Dermis microvascular lymphatic vessel endothelial cell (primary cell): ENCODE measurements around the gene USB1. TPM values are rescaled to one million over a fixed set of nuclear protein-coding genes. Genes with fewer than 3 reads are reported as not detected.

Experiments
- DNase-seq, 2 donors: peaks; one replicate each; pipeline versions ENCODE4 v3.0.0 to v3.0.0-alpha.2; 2010; ENCODE audit warnings: low read depth in 2 of 2
- total RNA-seq: library from RNA; depleted of rRNA; stranded (reverse); fragments of >200 nt; gene quantifications from 2 replicates; pipeline ENCODE4 v1.2.1, GENCODE V29; 2014

USB1 gene
- total RNA-seq, 1 donor from 2014 or later, result 20.4 TPM

DNA sequence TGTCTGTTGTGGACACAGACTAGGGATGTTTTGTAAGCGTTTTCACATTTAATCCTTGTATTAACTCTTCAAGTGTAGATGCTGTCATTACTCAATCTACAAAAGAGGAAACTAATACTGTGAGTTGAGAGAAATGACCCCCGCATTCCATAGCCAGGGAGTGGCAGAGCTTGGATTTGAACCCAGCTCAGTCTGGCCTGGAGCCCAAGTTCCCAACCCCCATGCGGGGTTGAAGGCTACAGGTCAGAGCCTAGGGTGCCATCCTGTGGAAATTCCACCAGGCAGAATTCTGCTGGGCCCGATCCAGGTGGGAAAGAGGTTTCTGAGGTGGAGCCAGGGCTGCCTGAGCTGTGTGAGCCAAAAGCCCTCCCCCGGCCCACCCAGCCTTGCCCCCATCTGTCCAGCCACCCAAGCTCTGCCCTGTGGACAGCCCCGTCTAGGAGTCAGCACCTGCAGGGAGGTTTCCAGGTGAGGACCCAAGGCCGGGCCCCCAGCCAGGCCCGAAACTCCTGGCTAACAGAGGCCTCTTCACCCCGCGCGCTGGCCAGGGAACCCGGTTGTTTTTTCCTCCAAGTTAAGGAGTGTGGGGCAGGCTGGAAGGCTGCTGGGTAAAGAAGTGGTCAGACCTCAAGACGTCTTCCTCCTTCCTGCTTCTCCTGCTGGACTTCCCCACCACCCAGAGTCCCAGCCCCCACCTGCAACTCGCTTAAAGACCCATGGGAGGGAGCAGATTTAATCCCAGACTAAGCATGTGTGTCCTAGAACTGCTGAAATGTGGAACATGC, 30.0 kb downstream of the USB1 start:
- DNase-seq, result no peak

DNA sequence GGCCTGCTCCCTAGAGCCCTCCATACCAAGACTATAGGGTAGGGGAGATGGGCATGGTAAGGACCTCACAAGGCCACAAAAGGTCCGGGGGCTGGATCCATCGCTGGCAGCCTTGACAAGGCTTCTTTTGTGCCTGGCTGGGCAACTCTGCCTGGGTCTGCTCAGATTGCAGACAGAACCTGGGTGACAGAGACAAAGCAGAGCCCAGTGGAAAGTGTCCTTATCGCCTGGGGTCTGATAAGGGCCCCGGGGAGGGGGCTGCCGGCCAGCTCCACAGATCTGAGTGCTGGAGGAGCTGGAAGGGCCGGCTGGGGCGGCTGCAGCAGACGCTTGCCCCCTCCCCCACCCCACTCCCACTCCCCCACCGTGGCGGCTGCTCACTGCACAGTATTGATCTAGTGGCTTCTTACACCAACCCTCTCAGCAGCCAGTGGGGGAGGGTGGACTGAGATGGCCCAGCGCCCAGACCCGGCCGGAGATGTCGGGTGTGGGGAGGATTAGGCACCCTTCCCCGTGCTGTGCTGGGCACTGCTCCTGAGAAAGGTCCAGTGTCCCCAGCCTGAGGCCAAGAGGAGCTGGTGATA, 31.6 kb downstream of the USB1 start:
- no peak for DNase-seq

DNA sequence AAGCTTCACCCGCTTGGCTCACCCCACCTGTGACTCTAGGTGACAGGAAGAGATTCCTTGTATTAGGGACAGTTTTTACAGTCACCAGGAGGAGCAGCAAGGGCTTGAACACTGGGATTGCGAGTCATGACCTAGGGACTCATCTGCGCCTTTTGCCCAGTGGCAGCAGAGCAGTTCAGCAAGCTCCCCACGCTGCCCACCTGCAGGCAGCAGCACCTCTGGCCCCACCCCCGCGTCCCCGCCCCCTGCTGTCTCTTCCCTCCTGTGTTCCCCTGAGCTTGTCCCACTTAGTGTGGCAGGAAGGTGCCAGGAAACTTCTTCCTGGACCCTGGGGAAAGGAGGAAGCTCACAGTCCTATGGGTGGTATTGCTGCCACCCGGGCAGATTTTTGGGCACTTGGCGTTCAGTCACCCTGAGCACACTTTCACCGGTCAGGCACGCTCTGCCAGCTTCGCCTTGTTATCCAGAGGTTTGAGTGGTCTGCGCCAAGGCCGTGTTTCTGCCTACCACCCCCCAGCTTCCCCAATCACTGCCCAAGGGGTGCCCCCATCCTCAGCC, 33.0 kb downstream of the USB1 start:
- no peak for DNase-seq

DNA sequence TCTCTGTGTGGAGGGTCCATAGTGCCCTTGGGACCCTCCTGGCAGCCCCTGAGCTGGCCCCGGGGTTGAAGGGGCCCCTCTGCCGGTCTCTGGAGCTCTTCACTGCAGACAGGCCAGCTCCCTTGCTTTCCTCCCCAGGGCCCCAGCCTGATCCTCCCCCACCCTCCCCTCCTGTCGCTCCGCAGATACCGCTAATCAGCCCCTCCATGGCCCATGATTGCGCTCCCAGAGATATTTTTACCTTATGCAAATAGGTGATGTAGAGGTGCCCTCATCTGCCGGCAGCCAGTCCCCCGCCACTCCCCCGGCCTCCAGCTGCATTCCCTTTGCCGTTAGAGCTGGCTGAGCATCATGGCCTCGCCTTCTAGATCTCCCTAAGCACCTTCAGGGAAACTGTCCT, 33.6 kb downstream of the USB1 start:
- DNase-seq, result no peak

DNA sequence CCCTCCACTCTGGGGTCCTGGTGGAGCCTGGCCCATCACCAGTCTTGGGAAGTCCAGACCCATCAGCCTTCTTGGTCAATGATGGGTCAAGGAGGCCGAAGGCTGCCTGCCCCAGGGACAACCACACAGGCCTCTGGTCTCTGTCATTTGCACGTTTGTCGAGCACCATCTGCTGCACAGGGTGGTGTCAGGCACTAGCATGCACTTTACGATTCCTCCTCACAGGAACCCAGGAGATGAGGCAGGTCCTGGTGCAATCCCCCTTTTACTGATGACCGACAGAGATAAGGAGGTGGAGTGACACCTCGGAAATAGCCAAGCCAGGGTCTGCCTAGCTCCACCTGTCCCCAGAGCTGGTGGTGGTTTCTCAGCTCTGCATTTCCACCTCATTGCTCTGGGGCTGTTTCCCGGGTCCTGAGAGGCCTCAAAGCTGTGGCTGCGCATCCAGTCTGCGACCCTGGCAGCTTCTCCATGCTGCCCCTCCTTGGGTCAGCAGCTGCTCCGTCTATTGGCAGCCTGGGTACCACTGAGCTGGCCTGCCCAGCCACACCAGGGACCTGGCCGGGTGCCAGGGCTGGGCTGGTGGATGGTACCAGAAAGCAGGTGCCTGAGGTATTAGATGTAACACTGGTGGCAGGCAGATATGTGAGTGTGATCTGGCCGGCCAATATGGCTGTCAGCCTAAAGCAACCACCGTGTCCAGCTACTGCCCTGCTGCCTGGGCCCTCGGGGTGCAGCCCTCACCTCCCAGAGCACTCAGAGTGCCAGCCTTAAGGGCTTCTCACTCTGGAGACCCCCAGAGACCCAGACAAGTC, 34.4 kb downstream of the USB1 start:
- DNase-seq, result no peak

DNA sequence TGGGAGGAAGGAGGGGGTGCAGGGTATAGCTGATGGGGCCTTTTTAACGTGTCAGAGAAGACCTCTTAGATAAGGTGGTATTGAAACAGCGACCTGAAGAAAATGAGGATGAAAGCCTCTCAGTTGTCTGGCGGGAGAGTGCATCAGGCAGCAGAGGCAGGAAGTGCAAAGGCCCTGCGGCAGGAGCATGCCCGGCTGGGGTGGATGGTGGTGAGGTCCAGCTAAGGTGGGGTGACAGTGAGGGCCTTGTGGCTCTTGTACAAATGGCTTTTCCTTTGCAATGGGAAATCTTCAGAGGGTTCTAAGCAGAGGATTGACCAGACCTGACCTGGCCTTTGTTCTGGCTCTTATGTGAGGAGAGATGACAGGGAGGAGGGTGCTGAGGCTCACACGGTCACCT, 35.7 kb downstream of the USB1 start:
- no peak for DNase-seq

DNA sequence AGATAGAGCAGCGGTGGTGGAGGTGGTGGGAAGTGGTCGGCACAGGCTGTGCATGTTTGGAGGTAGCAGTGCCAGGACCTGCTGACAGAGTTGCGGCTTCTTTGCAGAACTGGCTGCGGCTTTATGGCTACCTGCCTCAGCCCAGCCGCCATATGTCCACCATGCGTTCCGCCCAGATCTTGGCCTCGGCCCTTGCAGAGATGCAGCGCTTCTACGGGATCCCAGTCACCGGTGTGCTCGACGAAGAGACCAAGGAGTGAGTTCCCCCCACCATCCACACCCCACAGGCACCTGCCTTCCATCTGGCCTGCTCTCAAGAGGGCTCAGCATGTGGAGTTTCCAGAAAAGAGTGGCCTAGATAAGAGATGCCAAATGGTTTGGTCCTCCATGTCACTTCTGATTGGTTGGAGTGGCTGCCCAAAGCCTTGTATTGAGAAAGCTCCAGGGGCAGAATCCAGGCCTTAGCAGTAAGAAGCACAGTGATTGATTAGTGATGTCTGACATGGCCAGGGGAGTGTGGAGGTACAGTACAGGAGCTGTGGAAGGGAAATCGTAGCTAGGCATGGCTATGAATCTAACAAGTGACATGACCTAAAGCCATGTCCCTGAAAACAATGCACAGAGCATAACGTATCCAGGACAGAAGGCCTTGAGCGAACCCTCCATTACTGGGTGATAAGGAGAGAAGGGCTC, 36.3 kb downstream of the USB1 start:
- no peak for DNase-seq

DNA sequence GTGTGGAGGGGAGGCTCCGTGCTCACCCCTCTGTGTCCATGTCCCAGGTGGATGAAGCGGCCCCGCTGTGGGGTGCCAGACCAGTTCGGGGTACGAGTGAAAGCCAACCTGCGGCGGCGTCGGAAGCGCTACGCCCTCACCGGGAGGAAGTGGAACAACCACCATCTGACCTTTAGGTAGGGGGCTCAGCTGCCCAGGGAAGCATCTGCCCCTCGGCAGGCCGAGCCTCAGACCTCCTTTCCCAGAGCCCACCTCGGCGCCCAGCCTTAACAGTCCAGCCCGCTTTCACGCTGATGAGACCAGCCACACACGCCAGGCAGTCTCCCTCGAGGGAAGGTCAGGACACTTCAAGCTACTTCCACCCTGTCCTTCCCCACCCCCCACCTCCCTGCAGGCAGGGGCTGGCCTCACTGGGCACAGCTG, 37.0 kb downstream of the USB1 start:
- DNase-seq, result no peak

DNA sequence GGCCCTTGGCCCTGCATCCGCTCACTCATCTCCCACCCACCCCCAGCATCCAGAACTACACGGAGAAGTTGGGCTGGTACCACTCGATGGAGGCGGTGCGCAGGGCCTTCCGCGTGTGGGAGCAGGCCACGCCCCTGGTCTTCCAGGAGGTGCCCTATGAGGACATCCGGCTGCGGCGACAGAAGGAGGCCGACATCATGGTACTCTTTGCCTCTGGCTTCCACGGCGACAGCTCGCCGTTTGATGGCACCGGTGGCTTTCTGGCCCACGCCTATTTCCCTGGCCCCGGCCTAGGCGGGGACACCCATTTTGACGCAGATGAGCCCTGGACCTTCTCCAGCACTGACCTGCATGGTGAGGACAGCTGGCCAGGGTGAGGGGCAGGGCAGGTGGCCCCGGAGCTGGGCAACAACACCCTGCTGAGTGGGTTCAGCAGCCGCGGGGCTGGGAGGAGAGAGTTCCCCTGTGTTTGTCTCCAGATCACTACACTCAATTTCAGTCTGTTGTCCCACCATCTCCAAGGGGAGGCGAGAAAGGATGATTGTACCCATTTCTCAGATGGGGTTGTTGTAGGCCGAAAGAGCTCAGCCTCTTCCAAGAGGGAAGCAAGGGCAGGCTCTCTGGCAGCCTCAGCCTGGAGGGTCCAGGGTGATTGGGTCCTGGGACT, 38.8 kb downstream of the USB1 start:
- no peak for DNase-seq

DNA sequence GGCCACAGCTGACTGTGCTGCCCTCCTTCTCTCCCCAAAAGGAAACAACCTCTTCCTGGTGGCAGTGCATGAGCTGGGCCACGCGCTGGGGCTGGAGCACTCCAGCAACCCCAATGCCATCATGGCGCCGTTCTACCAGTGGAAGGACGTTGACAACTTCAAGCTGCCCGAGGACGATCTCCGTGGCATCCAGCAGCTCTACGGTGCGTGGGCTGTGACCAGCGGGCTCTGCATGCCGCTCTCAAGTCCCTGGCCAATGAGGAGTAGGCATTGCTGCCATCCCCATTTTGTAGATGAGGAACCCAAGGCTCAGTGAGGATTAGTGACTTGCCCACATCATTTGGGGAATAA, 39.3 kb downstream of the USB1 start:
- no peak for DNase-seq

DNA sequence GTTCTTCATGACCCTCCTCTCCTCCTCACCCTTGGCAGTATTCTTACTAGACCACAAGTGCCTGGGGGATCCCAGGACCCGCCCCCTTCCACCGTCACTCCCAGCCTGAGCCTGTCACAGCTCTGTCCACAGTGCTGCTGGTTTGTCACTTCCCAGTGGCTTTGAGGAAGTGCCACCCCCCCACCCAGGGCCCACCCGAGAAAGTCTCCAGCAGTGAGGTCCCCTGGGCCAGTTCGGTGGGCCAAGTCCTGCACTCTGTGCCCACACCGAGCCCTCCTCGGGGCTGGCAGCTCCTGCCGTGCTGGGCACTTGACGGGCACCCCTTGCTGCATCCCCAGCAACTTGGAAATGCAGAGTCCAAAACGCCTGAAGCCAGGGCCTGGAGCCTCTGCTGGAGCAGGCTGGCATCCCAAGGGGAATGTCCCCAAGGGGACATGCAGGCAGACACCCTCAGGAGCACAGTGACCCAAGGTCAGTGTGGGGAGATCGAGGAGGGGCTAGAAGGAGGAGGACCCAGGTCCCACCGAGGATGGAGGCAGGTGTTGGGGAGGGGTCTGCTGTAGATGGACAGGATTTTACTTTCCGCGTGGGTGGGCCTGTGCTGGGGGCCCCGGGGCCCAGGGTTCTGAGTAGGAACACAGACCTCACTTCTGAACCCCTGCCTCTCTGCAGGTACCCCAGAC, 39.9 kb downstream of the USB1 start:
- no peak for DNase-seq

DNA sequence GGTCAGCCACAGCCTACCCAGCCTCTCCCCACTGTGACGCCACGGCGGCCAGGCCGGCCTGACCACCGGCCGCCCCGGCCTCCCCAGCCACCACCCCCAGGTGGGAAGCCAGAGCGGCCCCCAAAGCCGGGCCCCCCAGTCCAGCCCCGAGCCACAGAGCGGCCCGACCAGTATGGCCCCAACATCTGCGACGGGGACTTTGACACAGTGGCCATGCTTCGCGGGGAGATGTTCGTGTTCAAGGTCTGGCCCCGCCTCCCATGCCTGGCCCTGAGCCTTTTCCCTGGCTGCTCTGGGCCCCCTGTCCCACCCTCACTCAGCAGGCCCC, 40.4 kb downstream of the USB1 start:
- no peak for DNase-seq

DNA sequence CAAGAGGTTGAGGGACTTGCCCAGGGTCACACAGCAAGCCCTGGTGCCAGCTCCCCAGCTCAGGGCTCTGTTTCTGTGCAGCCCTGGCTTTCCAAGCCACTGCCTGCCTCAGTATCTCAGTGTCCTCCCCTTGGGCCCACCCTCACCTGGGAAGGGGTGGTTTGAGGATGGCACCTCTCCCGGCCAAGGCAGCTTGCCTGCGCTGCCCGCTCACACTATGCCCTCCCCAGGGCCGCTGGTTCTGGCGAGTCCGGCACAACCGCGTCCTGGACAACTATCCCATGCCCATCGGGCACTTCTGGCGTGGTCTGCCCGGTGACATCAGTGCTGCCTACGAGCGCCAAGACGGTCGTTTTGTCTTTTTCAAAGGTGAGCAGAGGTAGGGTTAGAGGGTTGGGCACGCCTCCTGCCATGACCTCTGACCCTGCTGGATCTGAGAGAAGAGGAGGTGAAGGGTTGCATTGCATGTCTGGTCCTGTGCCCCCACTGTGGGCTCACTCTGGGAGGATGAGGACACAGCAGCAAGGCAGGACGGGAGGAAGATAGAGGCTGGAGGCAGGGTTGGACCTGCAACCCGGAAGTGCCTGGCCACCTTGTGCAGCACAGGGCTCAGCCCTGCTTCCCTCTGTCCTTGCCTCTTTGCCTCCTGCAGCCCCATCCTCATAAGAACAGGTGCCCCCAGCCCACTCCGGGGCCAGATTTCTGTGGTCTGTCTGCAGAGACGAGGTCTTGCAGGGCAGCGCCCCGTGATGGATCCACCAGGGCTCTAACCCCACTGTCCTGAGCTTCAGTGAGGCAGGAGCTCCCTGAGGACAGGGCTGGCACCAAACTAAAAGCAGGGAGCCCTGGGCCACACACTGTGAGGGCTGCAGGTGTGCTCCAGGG, 41.0 kb downstream of the USB1 start:
- no peak for DNase-seq

DNA sequence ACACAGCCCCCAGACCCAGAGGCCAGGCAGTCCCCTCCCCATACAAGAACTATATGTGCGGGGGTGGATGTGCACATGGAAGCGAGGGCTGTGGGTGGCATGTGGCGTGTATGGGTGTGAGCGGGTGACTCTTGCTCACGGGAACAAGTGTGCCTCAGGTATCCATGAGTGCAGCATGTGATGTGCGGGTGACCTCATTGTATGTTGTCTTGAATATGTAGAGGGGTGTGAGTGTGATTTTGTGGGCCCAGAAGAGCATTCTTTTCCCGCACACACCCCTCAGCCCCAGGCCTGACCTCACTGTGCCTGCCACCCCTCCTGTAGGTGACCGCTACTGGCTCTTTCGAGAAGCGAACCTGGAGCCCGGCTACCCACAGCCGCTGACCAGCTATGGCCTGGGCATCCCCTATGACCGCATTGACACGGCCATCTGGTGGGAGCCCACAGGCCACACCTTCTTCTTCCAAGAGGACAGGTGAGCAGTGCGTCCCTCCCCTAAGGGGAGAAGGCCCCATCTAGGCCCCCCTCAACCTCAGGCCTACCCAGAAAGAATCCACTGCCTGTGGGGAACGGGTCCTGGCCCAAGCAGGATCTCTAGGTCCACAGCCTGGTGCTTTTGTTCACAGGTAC, 41.8 kb downstream of the USB1 start:
- no peak for DNase-seq

DNA sequence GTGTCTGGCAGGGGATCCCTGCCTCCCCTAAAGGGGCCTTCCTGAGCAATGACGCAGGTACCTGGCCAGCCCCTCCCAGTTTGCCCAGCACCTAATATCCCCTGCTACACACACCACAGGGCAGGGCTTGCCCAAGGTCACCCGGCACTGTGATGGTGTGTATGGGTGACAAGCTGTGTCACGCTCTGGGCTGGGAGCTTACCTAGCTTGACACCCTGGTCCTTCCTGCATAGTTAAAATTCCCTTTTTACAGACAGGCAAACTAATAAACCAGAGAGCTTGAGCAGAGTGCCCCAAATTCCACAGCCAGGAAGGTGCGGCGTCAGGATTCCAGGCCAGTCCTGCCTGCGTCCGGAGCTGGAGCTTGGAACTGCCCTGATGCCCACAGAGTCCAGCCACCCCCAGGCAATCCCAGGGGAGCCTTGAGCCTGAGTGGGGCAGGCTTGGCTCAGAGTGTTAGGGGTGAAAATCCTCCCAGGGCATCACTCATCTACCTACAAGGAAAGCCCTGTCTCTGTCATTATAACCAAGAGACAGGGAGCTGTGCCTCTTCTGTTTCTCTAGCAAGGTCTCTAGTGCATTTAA, 42.5 kb downstream of the USB1 start:
- no peak for DNase-seq

DNA sequence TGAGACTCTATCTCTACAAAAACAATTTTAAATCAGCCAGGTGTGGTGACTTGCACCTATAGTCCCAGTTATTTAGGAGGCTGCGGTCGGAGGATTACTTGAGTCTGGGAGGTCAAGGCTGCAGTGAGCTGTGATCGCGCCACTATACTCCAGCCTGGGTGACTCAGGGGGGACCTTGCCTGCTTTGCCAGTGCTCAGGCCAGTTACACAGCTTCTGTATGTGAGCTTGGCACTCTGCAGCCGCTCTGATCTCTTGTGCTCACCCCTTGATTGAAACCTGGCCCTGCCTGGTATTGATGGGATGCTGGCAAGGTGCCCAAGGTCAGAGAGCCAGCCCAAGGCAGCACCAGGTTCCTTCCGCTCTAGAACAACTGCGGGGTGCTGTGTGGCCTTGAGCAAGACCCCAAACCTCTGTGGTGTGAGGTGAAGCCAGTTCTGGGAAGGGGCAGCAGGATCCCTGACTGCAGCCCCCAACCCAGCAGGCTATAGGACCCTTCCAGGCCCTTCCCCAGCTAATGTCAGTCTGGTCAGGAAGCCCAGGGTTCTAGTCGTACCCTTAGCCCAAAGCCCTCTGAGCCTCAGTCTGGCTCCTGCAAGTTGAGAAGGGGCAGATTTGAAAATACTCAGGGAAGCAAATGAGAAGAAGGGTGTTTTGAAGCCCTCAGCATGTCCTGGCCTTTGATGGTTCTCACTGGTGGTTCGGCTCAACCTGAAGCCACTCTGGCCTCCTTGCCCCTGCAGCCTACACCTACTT, 43.2 kb downstream of the USB1 start:
- no peak for DNase-seq

DNA sequence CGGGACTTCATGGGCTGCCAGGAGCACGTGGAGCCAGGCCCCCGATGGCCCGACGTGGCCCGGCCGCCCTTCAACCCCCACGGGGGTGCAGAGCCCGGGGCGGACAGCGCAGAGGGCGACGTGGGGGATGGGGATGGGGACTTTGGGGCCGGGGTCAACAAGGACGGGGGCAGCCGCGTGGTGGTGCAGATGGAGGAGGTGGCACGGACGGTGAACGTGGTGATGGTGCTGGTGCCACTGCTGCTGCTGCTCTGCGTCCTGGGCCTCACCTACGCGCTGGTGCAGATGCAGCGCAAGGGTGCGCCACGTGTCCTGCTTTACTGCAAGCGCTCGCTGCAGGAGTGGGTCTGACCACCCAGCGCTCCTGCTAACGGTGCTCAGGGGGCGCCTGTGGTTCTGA, 43.9 kb downstream of the USB1 start:
- no peak for DNase-seq
